IPS-15b (cell line): Measurements from ENCODE around the gene DDTL.
A peak's percentile ranks its signal among the peaks of the same experiment; 100 is the strongest.
"Not testable (repeated sequence)": the region's sequence is repeated elsewhere in the genome, so short reads cannot be mapped to it uniquely, and the experiment has no call there.

Experiments used
- H3K27me3 ChIP-seq: one replicate; pipeline ENCODE4 v1.6.1; 2013; ENCODE audit warnings: low read length; ENCODE audit not compliant: control insufficient read depth, insufficient read depth
- H3K36me3 ChIP-seq: one replicate; pipeline ENCODE4 v1.6.1; 2013; ENCODE audit warnings: low read length; ENCODE audit not compliant: control insufficient read depth, insufficient read depth
- H3K4me1 ChIP-seq: one replicate; pipeline ENCODE4 v1.6.1; 2013; ENCODE audit warnings: mild to moderate bottlenecking, low read length; ENCODE audit not compliant: control insufficient read depth, insufficient read depth
- H3K4me3 ChIP-seq: one replicate; pipeline ENCODE4 v1.5.1; 2013; ENCODE audit warnings: low read depth, low read length
- H3K9ac ChIP-seq: one replicate; pipeline ENCODE4 v1.6.1; 2013; ENCODE audit warnings: low read depth, mild to moderate bottlenecking, low read length
- H3K9me3 ChIP-seq: one replicate; pipeline ENCODE4 v1.6.1; 2013; ENCODE audit warnings: mild to moderate bottlenecking, low read length; ENCODE audit not compliant: control insufficient read depth, insufficient read depth

The DDTL gene

GRCh38 chr22:23952794-23953405 lies 13.8 kb upstream of the DDTL start:
- H3K9ac ChIP-seq, H3K4me1 ChIP-seq, H3K36me3 ChIP-seq, H3K27me3 ChIP-seq, H3K4me3 ChIP-seq, H3K9me3 ChIP-seq: not testable (repeated sequence)

GRCh38 chr22:23953485-23953884 lies 13.2 kb upstream of the DDTL start:
- not testable (repeated sequence) for H3K4me3 ChIP-seq, H3K9ac ChIP-seq, H3K27me3 ChIP-seq, H3K9me3 ChIP-seq, H3K36me3 ChIP-seq, H3K4me1 ChIP-seq

- H3K27me3 ChIP-seq, H3K9me3 ChIP-seq, H3K36me3 ChIP-seq, H3K9ac ChIP-seq, H3K4me1 ChIP-seq: not testable (repeated sequence)
- H3K4me3 ChIP-seq, result peak overlapping the region; percentile 33
Observed at GRCh38 chr22:23954193-23954990, 12.3 kb upstream of the DDTL start.

GRCh38 chr22:23954991-23955305 lies 11.7 kb upstream of the DDTL start:
- H3K36me3 ChIP-seq, H3K27me3 ChIP-seq, H3K9me3 ChIP-seq, H3K9ac ChIP-seq, H3K4me1 ChIP-seq: not testable (repeated sequence)
- H3K4me3 ChIP-seq, result peak overlapping the region; percentile 33

DNA sequence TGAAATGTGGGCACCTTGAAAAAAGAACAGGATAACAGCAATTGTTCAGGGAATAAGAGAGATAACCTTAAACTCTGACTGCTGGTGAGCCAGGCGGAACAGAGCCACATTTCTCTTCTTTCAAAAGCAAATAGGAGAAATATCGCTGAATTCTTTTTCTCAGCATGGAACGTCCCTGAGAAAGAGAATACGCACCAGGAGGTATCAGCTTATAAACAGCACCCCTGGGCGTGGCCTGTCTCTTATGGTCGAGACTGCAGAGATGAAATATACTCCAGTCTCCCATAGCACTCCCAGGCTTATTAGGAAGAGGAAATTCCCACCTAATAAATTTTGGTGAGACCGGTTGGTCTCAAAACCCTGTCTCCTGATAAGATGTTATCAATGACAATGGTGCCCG lies 10.8 kb upstream of the DDTL start:
- H3K4me1 ChIP-seq, H3K36me3 ChIP-seq, H3K27me3 ChIP-seq, H3K4me3 ChIP-seq, H3K9me3 ChIP-seq, H3K9ac ChIP-seq: not testable (repeated sequence)

GRCh38 chr22:23956301-23956900 lies 10.3 kb upstream of the DDTL start:
- H3K36me3 ChIP-seq, H3K9ac ChIP-seq, H3K9me3 ChIP-seq, H3K4me1 ChIP-seq, H3K27me3 ChIP-seq: not testable (repeated sequence)
- peak overlapping the region; percentile 31 for H3K4me3 ChIP-seq

DNA sequence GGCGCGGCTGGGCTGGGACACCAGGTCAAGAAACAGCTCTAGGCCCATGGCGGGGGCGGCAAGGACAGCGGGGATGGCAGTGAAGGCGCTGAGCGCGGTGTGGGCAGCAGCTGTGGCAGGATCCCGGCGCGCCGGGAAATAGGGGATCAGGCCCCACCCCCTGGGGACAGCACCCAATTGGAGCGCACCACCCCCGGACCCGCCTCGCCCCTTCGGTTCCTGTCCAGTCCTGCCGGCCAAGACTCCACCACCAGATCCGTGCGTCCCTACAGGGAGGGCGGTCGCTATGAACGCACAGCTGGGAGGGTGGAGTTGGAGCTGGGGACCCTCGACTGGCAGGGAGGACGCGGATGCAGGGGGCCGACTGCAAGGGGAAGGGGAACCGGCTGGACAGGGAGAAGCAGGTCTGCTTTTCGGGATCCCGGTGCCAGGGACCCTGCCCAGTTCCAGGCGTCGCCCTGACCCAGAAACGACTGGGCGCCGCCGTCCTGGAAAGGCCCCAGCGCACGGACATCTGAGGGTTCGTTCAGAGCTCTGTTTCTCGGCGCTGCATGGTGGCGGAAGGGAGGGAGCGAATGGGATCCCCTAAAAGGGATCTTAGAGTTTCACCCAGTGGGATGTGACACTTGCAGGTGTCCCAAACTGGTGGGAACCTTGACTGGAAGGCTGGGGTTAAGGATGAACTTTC lies 5.5 kb upstream of the DDTL start, which contains the start of gene GSTT2B:
GSTT2B (minus strand) TSS at position 112 of the 688 bp plus-strand sequence; CDS start at position 48, 64 bp downstream.
- not testable (repeated sequence) for H3K9ac ChIP-seq, H3K4me1 ChIP-seq, H3K36me3 ChIP-seq, H3K9me3 ChIP-seq, H3K27me3 ChIP-seq
- H3K4me3 ChIP-seq, result peak within 1 kb of the TSS; percentile 22

DNA sequence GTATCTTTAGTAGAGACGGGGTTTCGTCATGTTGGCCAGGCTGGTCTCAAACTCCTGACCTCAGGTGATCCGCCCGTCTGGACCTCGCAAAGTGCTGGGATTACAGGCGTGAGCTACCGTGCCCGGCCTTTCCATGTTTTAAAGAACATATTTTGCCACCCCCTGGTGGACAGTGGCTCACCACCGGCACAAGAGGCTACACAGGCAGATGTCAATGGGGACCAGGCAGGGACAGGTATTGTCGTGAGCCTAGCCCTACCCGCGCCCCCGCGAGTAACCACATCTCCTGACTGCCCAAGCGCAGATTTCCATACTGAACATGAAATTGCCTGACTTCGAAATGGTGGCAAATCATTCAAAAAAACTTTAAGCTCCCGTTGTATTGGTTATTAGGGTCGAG lies 594 bp upstream of the DDTL start:
- not testable (repeated sequence) for H3K9me3 ChIP-seq, H3K27me3 ChIP-seq, H3K4me1 ChIP-seq, H3K36me3 ChIP-seq, H3K9ac ChIP-seq, H3K4me3 ChIP-seq

- H3K4me3 ChIP-seq, result no peak overlapping the region
- H3K27me3 ChIP-seq, result no peaks in the 10 kb centered on the region
- no peaks in the 10 kb centered on the region for H3K4me1 ChIP-seq
- no peak overlapping the region for H3K9ac ChIP-seq
- no peaks in the 10 kb centered on the region for H3K9me3 ChIP-seq
- H3K36me3 ChIP-seq, result peaks cover 5% of the 10 kb centered on the region
Observed at GRCh38 chr22:23969071-23969470, 2.4 kb downstream of the DDTL start.

GRCh38 chr22:23970201-23970641 lies 3.5 kb downstream of the DDTL start:
- no peaks in the 10 kb centered on the region for H3K4me1 ChIP-seq
- peaks cover 5% of the 10 kb centered on the region for H3K36me3 ChIP-seq
- H3K4me3 ChIP-seq, result no peak overlapping the region
- no peaks in the 10 kb centered on the region for H3K27me3 ChIP-seq
- H3K9ac ChIP-seq, result no peak overlapping the region
- H3K9me3 ChIP-seq, result no peaks in the 10 kb centered on the region

GRCh38 chr22:23970816-23971486 lies 4.3 kb downstream of the DDTL start:
- Histone ChIP-seq H3K4me3 (no peak overlapping the region), H3K9ac (no peak overlapping the region), H3K9me3 (no peaks in the 10 kb centered on the region), H3K4me1 (no peaks in the 10 kb centered on the region), H3K36me3 (peaks cover 5% of the 10 kb centered on the region), H3K27me3 (no peaks in the 10 kb centered on the region)
